WTC11 (cell line): Measurements from ENCODE around the gene RUSF1. TPM values are rescaled to one million over a fixed set of nuclear protein-coding genes. Genes with fewer than 3 reads are reported as not detected.

ENCODE experiments used
- ATAC-seq: fragments of 200-7000 bp; cut with Tn5 transposase; 2 replicates; pipeline ENCODE4 v1.10.0; 2021; ENCODE audit warnings: mild to moderate bottlenecking, moderate library complexity
- CTCF ChIA-PET: fragments of 300-600 bp; sonication (Branson Sonifier 250); formaldehyde crosslinking; loops from one replicate; lab custom pipeline; 2021; ENCODE audit warnings: antibody characterized with exemption; lab: Charles Lee
- POLR2A ChIA-PET: fragments of 350-600 bp; sonication (Branson Sonifier 250); formaldehyde crosslinking; loops from one replicate; lab custom pipeline; 2021; ENCODE audit warnings: antibody characterized with exemption; lab: Charles Lee
- DNase-seq: peaks from one replicate; pipeline ENCODE4 v3.0.0; 2021; ENCODE audit warnings: low spot score
- H3K27ac Mint-ChIP-seq: 2 replicates; pipeline ENCODE4 v1.8.0; 2021; ENCODE audit warnings: mixed read lengths
- H3K27me3 Mint-ChIP-seq: 2 replicates; pipeline ENCODE4 v1.8.0; 2021; ENCODE audit warnings: low read depth, mild to moderate bottlenecking, moderate library complexity, mixed read lengths
- H3K36me3 Mint-ChIP-seq: 2 replicates; pipeline ENCODE4 v1.8.0; 2021; ENCODE audit warnings: mixed read lengths
- H3K4me1 Mint-ChIP-seq: 2 replicates; pipeline ENCODE4 v1.8.0; 2022; ENCODE audit warnings: mixed read lengths
- H3K4me3 Mint-ChIP-seq: 2 replicates; pipeline ENCODE4 v1.8.0; 2021; ENCODE audit warnings: mild to moderate bottlenecking, moderate library complexity, mixed read lengths
- H3K9me3 Mint-ChIP-seq: 2 replicates; pipeline ENCODE4 v1.8.0; 2021; ENCODE audit warnings: mixed read lengths
- CTCF ChIP-seq: fragments of 200-600 bp; IDR thresholded peaks from 2 replicates; pipeline ENCODE4 v1.8.0; 2022; ENCODE audit warnings: antibody characterized with exemption
- EMX1 ChIP-seq: fragments of 250-450 bp; sonication (Bioruptor Pico); IDR thresholded peaks from 2 replicates; pipeline ENCODE4 v1.8.0; 2021; ENCODE audit warnings: mild to moderate bottlenecking
- ERG ChIP-seq: fragments of 250-450 bp; sonication (Bioruptor Pico); IDR thresholded peaks from 2 replicates; pipeline ENCODE4 v1.8.0; 2021; ENCODE audit warnings: mild to moderate bottlenecking
- IRF2 ChIP-seq: sonication (generic); formaldehyde crosslinking; IDR thresholded peaks from 2 replicates; pipeline ENCODE4 v1.8.0; 2022; ENCODE audit warnings: low read depth, missing genetic modification reagents, borderline replicate concordance
- NFATC4 ChIP-seq: fragments of 250-450 bp; sonication (Bioruptor Pico); IDR thresholded peaks from 2 replicates; pipeline ENCODE4 v1.9.0; 2021; ENCODE audit warnings: mild to moderate bottlenecking
- NFE2L1 ChIP-seq: sonication (generic); formaldehyde crosslinking; IDR thresholded peaks from 2 replicates; pipeline ENCODE4 v1.8.1; 2023; ENCODE audit warnings: missing genetic modification reagents
- NFYB ChIP-seq: sonication (generic); formaldehyde crosslinking; conservative IDR thresholded peaks from 2 replicates; pipeline ENCODE4 v1.8.0; 2022; ENCODE audit warnings: low read depth, missing genetic modification reagents
- NR3C1 ChIP-seq: sonication (generic); formaldehyde crosslinking; conservative IDR thresholded peaks from 2 replicates; pipeline ENCODE4 v1.8.1; 2023; ENCODE audit warnings: low read depth, mild to moderate bottlenecking, missing genetic modification reagents
- OVOL2 ChIP-seq: fragments of 250-450 bp; sonication (Bioruptor Pico); IDR thresholded peaks from 2 replicates; pipeline ENCODE4 v1.9.0; 2021; ENCODE audit warnings: mild to moderate bottlenecking, borderline replicate concordance
- RELA ChIP-seq: sonication (generic); formaldehyde crosslinking; IDR thresholded peaks from 2 replicates; pipeline ENCODE4 v1.8.1; 2022; ENCODE audit warnings: missing genetic modification reagents, mild to moderate bottlenecking, borderline replicate concordance
- SMAD3 ChIP-seq: sonication (generic); formaldehyde crosslinking; IDR thresholded peaks from 2 replicates; pipeline ENCODE4 v1.8.0; 2022; ENCODE audit warnings: missing genetic modification reagents, mild to moderate bottlenecking, borderline replicate concordance
- SP1 ChIP-seq: sonication (generic); formaldehyde crosslinking; conservative IDR thresholded peaks from 2 replicates; pipeline ENCODE4 v1.8.1; 2022; ENCODE audit warnings: missing genetic modification reagents
- TEAD1 ChIP-seq: sonication (generic); formaldehyde crosslinking; IDR thresholded peaks from 2 replicates; pipeline ENCODE4 v1.8.0; 2022; ENCODE audit warnings: mild to moderate bottlenecking, missing genetic modification reagents
- ZNF532 ChIP-seq: fragments of 250-450 bp; sonication (Bioruptor Pico); IDR thresholded peaks from 2 replicates; pipeline ENCODE4 v1.9.0; 2021; ENCODE audit warnings: mild to moderate bottlenecking, borderline replicate concordance
- total RNA-seq: library from RNA; stranded (reverse); gene quantifications from 3 replicates; pipeline ENCODE4 v1.2.3, GENCODE V29; 2021
- TF ChIP-seq, protein P1 (sequence below): sonication (generic); formaldehyde crosslinking; IDR thresholded peaks from 2 replicates; pipeline ENCODE4 v1.8.0; 2022; ENCODE audit warnings: mild to moderate bottlenecking, missing genetic modification reagents
- TF ChIP-seq, protein P2 (sequence below): fragments of 250-450 bp; sonication (Bioruptor Pico); IDR thresholded peaks from 2 replicates; pipeline ENCODE4 v1.9.0; 2021; ENCODE audit warnings: mild to moderate bottlenecking

RUSF1 gene
- total RNA-seq, 1 experiment from 2014 or later: 35.9 TPM

GRCh38 chr16:31473264-31473984 lies 34.8 kb downstream of the RUSF1 start:
- H3K9me3 Mint-ChIP-seq: 0 out of 2 replicates have a peak, but pooled peaks cover 5% of the 10 kb centered on the region
- ATAC-seq (no peak), DNase-seq (no peak)
- peaks cover 16% of the 10 kb centered on the region for H3K4me1 Mint-ChIP-seq
- ChIA-PET CTCF (interaction anchor here (0.6 to 13.1 kb wide), 14 partner anchors 9 to 476 kb away, joined by 3 to 221 read pairs (median 4); partner anchors contain the start of genes ARMC5, SLC5A2, ZNF267 and ZNF843), POLR2A (no interaction called here)
- no peaks in the 10 kb centered on the region for H3K36me3 Mint-ChIP-seq
- H3K27me3 Mint-ChIP-seq: peaks cover 71% of the 10 kb centered on the region
- H3K27ac Mint-ChIP-seq: no peak overlapping the region
- peak overlapping the region; percentile 82 for H3K4me3 Mint-ChIP-seq
- TF ChIP-seq IRF2: no peak
- TF ChIP-seq, all 79 proteins: peak for 0

GRCh38 chr16:31472709-31473203 lies 35.4 kb downstream of the RUSF1 start:
- ChIA-PET CTCF (interaction anchor here (0.6 to 13.1 kb wide), 13 partner anchors 9 to 475 kb away, joined by 3 to 221 read pairs (median 4); partner anchors contain the start of genes ARMC5, SLC5A2 and ZNF267), POLR2A (interaction anchor here (1.0 kb wide), 1 partner anchor 240 kb away, joined by 3 read pairs; a partner anchor contains a TSS)
- H3K27ac Mint-ChIP-seq: no peak overlapping the region
- H3K4me3 Mint-ChIP-seq: peak overlapping the region; percentile 82
- H3K9me3 Mint-ChIP-seq: 0 out of 2 replicates have a peak, but pooled peaks cover 5% of the 10 kb centered on the region
- TF ChIP-seq, protein P1, sequence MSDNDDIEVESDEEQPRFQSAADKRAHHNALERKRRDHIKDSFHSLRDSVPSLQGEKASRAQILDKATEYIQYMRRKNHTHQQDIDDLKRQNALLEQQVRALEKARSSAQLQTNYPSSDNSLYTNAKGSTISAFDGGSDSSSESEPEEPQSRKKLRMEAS (CRISPR knock-in tag): 0 out of 2 replicates have a peak, but pooled peaks have one; percentile 37
- TF ChIP-seq NFE2L1 (CRISPR knock-in tag) (no peak), SMAD3 (CRISPR knock-in tag) (no peak), SP1 (CRISPR knock-in tag) (peak; percentile 52; the same call in 1 of the 2 replicates), NFATC4 (CRISPR knock-in tag) (no peak), NFYB (CRISPR knock-in tag) (peak; percentile 69), EMX1 (CRISPR knock-in tag) (peak; percentile 71; the same call in 1 of the 2 replicates), ZNF532 (0 out of 2 replicates have a peak, but pooled peaks have one; percentile 29), TEAD1 (CRISPR knock-in tag) (no peak), CTCF (peak; percentile 90), NR3C1 (CRISPR knock-in tag) (no peak), RELA (CRISPR knock-in tag) (no peak), OVOL2 (CRISPR knock-in tag) (no peak), ERG (CRISPR knock-in tag) (peak; percentile 88)
- TF ChIP-seq, protein P2, sequence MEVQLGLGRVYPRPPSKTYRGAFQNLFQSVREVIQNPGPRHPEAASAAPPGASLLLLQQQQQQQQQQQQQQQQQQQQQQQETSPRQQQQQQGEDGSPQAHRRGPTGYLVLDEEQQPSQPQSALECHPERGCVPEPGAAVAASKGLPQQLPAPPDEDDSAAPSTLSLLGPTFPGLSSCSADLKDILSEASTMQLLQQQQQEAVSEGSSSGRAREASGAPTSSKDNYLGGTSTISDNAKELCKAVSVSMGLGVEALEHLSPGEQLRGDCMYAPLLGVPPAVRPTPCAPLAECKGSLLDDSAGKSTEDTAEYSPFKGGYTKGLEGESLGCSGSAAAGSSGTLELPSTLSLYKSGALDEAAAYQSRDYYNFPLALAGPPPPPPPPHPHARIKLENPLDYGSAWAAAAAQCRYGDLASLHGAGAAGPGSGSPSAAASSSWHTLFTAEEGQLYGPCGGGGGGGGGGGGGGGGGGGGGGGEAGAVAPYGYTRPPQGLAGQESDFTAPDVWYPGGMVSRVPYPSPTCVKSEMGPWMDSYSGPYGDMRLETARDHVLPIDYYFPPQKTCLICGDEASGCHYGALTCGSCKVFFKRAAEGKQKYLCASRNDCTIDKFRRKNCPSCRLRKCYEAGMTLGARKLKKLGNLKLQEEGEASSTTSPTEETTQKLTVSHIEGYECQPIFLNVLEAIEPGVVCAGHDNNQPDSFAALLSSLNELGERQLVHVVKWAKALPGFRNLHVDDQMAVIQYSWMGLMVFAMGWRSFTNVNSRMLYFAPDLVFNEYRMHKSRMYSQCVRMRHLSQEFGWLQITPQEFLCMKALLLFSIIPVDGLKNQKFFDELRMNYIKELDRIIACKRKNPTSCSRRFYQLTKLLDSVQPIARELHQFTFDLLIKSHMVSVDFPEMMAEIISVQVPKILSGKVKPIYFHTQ (CRISPR knock-in tag): no peak
- no peaks in the 10 kb centered on the region for H3K36me3 Mint-ChIP-seq
- DNase-seq: peak; percentile 93
- peaks cover 11% of the 10 kb centered on the region for H3K4me1 Mint-ChIP-seq
- peaks cover 65% of the 10 kb centered on the region for H3K27me3 Mint-ChIP-seq
- ATAC-seq: peak; percentile 58
